Activated CD8-positive, alpha-beta memory T cell treated with anti-CD3 and anti-CD28 coated beads for 1 hour (primary cell): ENCODE results near the gene XKRX.

ENCODE experiments used
- DNase-seq, 2 donors: peaks; one replicate each; pipeline ENCODE4 v3.0.0-alpha.2; 2020; ENCODE audit warnings: low read depth in 1 of 2; ENCODE audit errors: extremely low read depth in 1 of 2

XKRX gene

GRCh38 chrX:100895365-100896075, 33.2 kb downstream of the XKRX start:
- no peak for DNase-seq

- no peak for DNase-seq
Measured at GRCh38 chrX:100883654-100884053, 45.1 kb downstream of the XKRX start.

DNA sequence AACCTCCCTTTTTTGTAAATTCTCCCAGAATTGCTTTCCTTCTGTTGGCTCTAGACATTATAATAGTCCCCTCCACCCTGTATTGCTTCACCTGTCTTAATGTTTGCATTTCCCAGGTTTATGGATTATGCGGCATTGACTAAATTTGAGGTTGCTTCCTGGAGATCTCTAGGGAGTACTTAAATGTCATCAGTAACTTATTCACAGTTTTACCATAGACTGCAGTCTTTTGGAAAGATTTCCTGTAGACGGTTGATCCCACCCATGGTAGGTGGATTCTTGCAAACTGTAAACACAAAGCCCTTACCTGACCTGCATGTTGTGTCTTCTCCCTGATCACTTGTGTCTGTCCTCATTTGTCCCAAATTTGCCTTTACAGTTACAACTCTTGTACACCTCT, 48.3 kb downstream of the XKRX start:
- DNase-seq = no peak

GRCh38 chrX:100874325-100874724, 54.4 kb downstream of the XKRX start, which contains the start of gene NOX1:
Gene NOX1, minus strand, starts transcription at chrX:100874359. Its CDS starts 220 bp downstream, at chrX:100874139.
- no peak for DNase-seq

DNA sequence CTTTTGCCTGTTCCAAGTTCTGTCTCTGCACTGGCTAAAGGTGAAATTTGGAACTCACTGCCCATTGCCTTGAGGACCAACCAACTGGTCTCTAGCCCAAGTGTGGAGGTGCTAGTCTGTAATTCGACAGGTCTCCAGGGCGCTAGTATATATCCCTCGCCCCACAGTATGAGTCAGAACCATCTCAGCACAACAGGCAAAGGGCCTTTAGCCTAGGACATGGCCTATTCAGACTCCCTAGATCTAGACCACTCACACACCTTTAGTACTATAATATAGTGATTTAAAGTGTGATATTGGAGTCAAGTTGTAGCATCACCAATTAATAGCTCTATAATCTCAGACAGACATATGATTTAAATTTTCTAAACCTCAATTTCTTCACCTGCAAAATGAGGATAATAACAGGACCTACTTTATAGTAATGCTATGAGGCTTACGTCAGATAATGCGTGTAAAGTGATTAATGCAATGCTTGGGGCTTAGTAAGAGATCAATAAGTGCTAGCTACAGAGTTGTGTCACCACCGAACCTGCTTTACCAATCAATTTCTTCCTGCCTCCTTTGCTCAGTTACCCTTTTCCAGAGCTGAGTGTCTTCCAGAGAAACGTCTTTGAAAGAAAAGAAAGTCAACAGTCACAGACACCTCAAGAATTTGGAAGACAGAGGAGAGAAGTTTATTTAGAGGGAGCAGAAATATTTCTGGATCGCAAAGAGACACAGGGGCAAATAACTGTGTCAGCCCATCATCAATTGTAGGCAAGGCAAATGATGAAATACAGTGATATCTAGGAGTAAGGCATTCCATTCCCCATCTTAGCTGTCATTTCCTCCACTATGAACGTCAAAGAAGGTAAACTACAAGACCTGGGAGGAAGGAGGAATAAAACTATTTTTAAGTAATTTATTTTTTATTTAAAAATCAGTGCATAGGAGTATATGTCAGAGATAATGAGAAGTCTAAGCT, 56.8 kb downstream of the XKRX start:
- no peak for DNase-seq

DNA sequence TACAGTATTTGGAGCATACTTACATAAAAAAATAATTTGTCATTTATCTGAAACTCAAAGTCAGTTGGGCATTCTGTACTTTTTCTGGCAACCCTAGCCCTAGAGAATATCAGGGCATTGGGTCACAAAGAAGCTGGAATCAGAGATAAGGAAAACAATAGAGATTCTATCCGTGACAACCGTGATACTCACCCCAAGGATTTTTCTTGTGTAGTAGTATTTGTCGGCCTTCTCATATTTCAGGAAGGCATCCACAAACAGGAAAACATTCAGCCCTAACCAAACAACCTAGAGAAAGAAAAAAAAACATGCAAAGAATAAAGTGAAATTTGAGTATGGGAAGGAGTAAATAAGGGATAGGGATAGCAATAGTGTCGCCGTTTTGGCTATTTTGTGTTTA, 58.2 kb downstream of the XKRX start:
- no peak for DNase-seq

DNA sequence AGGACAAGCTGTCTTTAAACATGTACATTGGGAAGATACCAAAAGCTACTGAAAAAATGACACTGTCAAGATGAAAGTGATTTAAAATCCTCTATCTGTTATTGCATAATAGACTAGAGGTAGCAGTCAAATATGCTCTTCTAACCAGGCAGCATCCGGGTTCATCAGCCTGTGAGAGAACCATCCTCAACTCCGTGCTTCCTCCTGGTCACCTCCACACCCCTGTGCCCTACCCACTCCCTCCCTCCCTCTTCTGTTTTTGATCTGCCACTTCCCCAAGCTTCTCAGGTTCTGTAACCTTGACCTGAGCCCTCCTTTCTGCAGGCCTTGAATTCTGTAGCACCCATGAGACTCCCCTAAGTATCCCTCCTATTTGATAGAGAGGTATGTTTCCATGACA, 60.4 kb downstream of the XKRX start:
- DNase-seq = no peak

DNA sequence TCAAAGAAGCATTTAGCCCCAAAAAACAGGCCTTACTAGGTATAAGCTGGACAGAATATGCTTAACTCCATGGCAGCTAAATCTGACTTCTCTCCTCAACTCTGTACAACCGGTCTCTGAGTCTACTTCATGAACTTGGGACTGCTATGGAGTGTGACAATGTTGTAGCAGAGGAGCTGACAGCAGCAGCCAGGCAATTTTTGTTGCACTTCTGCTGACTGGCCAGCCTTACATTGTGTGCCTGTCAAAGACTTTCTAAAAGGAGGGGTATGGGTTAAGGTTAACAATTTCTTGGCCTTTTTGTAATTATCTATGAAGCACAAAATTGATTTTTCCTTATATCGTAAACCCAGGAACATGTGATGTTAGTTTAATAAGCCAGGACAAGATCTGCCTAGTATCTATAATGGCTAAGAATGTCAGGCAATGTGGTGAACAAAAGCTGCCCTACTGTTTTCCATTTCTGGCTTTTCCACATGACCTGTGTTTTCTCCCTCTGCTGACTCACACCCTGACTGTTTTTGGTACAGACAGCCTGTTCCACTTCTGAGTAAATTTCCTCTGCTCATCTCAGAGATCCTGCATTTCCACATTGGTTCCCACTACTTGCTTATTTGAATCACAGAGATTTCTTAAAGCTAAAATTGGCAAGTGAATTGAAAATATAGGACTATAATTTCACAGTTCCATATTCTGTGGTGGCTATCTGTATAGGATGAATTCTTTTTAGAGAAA, 63.9 kb downstream of the XKRX start:
- DNase-seq = no peak
